Caco-2 (cell line): ENCODE measurements around the gene TOMM20. TPM values are rescaled to one million over a fixed set of nuclear protein-coding genes. Genes with fewer than 3 reads are reported as not detected.

ENCODE experiments used
- BruUV-seq: library from RNA; stranded (reverse); fragments of 400-500 nt; replicated peaks from 2 replicates; lab custom pipeline; 2021; lab: Mats Ljungman, UMichigan
- CTCF ChIA-PET: fragments of 300-600 bp; sonication (Branson Sonifier 250); formaldehyde crosslinking; loops from one replicate; lab custom pipeline; 2022; ENCODE audit warnings: antibody characterized with exemption; lab: Charles Lee
- POLR2A ChIA-PET: fragments of 300-600 bp; sonication (Branson Sonifier 250); formaldehyde crosslinking; loops from one replicate; lab custom pipeline; 2022; ENCODE audit warnings: antibody characterized with exemption; lab: Charles Lee
- DNase-seq, 2 experiments: peaks; one replicate each; pipeline versions ENCODE4 v3.0.0 to v3.0.0-alpha.2; 2020 to 2022
- H3K27me3 ChIP-seq: replicated peaks from 2 replicates; pipeline ENCODE4 v1.6.0; 2011; ENCODE audit warnings: low read length; ENCODE audit not compliant: control insufficient read depth, insufficient read depth
- H3K36me3 ChIP-seq: 2 replicates; pipeline ENCODE4 v1.5.1; 2011; ENCODE audit warnings: low read length; ENCODE audit not compliant: control insufficient read depth, insufficient read depth
- H3K4me1 ChIP-seq: fragments of 250-450 bp; sonication (Bioruptor Pico); 2 replicates; pipeline ENCODE4 v1.5.1; 2020; ENCODE audit warnings: mild to moderate bottlenecking
- H3K4me3 ChIP-seq: 2 replicates; pipeline ENCODE4 v1.5.1; 2011; ENCODE audit warnings: low read depth, mild to moderate bottlenecking, control low read depth, low read length
- H3K9me3 ChIP-seq: fragments of 250-450 bp; sonication (Bioruptor Pico); 2 replicates; pipeline ENCODE4 v1.5.1; 2020; ENCODE audit warnings: mild to moderate bottlenecking, moderate library complexity
- H3K27ac Mint-ChIP-seq: one replicate; pipeline ENCODE4 v1.8.0; 2022; ENCODE audit warnings: mixed read lengths; ENCODE audit not compliant: unreplicated experiment
- H3K27me3 Mint-ChIP-seq: one replicate; pipeline ENCODE4 v1.8.0; 2022; ENCODE audit warnings: mixed read lengths; ENCODE audit not compliant: insufficient read depth, unreplicated experiment
- H3K36me3 Mint-ChIP-seq: one replicate; pipeline ENCODE4 v1.8.0; 2022; ENCODE audit warnings: mild to moderate bottlenecking, mixed read lengths; ENCODE audit not compliant: insufficient read depth, unreplicated experiment
- H3K4me1 Mint-ChIP-seq: one replicate; pipeline ENCODE4 v1.8.0; 2022; ENCODE audit warnings: low read depth, mixed read lengths; ENCODE audit not compliant: unreplicated experiment
- H3K4me3 Mint-ChIP-seq: one replicate; pipeline ENCODE4 v1.8.0; 2022; ENCODE audit warnings: mild to moderate bottlenecking, moderate library complexity, mixed read lengths; ENCODE audit not compliant: unreplicated experiment
- H3K9me3 Mint-ChIP-seq: one replicate; pipeline ENCODE4 v1.8.0; 2022; ENCODE audit warnings: mixed read lengths; ENCODE audit not compliant: unreplicated experiment
- intact Hi-C: fragments of 100-400 bp; cut with micrococcal nuclease; formaldehyde crosslinking; loops from one replicate; pipeline ENCODE4 v1.10.0; 2022; ENCODE audit not compliant: unreplicated experiment
- total RNA-seq: library from RNA; stranded (reverse); gene quantifications from 2 replicates; pipeline ENCODE4 v1.2.3, GENCODE V29; 2022
- TF ChIP-seq, protein P1 (sequence below), 2 experiments: fragments of 200-600 bp in 1 of 2; IDR thresholded peaks; 1 replicate in 1 of 2; 2 replicates in 1 of 2; pipeline versions ENCODE4 v1.5.1 to v1.8.0; 2011 to 2022; ENCODE audit warnings: antibody characterized with exemption in 1 of 2, control low read depth in 1 of 2, inconsistent platforms in 1 of 2, low read depth in 1 of 2, low read length in 1 of 2, mild to moderate bottlenecking in 1 of 2, moderate library complexity in 1 of 2; ENCODE audit not compliant: insufficient read depth in 1 of 2, severe bottlenecking in 1 of 2, unreplicated experiment in 1 of 2

The TOMM20 gene
- total RNA-seq, 1 experiment from 2014 or later: 137 TPM

DNA sequence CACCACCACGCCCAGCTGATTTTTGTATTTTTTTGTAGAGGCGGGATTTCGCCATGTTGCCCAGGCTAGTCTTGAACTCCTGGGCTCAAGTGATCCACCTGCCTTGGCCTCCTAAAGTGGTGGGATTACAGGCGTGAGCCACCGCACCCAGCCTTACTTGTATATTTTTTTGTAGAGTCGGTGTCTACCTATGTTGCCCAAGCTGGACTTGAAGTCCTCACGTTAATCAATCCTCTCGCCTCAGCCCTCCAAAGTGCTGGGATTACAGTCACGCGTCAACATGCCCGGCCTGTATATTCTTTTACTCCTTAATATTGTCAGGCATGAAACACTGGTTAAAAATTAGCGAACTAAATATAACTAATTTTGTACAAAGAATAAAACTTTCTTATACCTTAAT is 5.5 kb upstream of the TOMM20 start:
- intact Hi-C loops: no loop called here
- BruUV-seq: no TSS peak
- Mint-ChIP-seq H3K27ac (no peak overlapping the region), H3K4me3 (no peak overlapping the region), H3K27me3 (no peaks in the 10 kb centered on the region), H3K4me1 (peaks cover 15% of the 10 kb centered on the region), H3K36me3 (peaks cover 85% of the 10 kb centered on the region), H3K9me3 (no peaks in the 10 kb centered on the region)
- ChIA-PET CTCF (interaction anchor here (0.7 kb wide), 1 partner anchor 635 kb away, joined by 3 read pairs; no protein-coding TSS in a partner anchor), POLR2A (no interaction called here)
- no peaks in the 10 kb centered on the region for H3K27me3 ChIP-seq
- peaks cover 18% of the 10 kb centered on the region for H3K4me1 ChIP-seq
- H3K36me3 ChIP-seq: peaks cover 2% of the 10 kb centered on the region
- DNase-seq: no peak
- TF ChIP-seq, protein P1, sequence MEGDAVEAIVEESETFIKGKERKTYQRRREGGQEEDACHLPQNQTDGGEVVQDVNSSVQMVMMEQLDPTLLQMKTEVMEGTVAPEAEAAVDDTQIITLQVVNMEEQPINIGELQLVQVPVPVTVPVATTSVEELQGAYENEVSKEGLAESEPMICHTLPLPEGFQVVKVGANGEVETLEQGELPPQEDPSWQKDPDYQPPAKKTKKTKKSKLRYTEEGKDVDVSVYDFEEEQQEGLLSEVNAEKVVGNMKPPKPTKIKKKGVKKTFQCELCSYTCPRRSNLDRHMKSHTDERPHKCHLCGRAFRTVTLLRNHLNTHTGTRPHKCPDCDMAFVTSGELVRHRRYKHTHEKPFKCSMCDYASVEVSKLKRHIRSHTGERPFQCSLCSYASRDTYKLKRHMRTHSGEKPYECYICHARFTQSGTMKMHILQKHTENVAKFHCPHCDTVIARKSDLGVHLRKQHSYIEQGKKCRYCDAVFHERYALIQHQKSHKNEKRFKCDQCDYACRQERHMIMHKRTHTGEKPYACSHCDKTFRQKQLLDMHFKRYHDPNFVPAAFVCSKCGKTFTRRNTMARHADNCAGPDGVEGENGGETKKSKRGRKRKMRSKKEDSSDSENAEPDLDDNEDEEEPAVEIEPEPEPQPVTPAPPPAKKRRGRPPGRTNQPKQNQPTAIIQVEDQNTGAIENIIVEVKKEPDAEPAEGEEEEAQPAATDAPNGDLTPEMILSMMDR (IDR thresholded peaks at IDR 0.05; ENCODE audit: insufficient read depth in 1 of 2, low read depth in 1 of 2, low read length in 1 of 2, severe bottlenecking in 1 of 2, unreplicated experiment in 1 of 2): no peak
- no peak overlapping the region for H3K4me3 ChIP-seq
- H3K9me3 ChIP-seq: no peaks in the 10 kb centered on the region

DNA sequence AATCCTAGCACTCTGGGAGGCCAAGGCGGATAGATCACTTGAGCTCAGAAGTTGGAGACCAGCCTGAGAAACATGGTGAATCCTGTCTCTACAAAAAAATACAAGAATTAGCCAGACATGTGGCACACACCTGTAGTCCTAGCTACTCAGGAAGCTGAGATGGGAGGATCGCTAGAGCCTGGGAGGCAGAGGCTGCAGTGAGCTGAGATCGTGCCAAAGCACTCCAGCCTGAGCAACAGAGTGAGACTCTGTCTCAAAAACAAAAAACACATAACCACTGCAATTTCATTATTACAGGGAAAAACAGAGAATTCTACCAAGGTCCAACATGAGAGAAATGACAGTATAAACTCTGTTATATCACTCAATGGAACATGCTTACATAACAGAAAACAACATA is 4.4 kb upstream of the TOMM20 start:
- ChIA-PET POLR2A (no interaction called here), CTCF (no interaction called here)
- no peak overlapping the region for H3K27ac Mint-ChIP-seq
- intact Hi-C loops: no loop called here
- Histone ChIP-seq H3K4me1 (peaks cover 21% of the 10 kb centered on the region), H3K9me3 (no peaks in the 10 kb centered on the region), H3K4me3 (no peak overlapping the region), H3K36me3 (peaks cover 2% of the 10 kb centered on the region), H3K27me3 (no peaks in the 10 kb centered on the region)
- H3K4me1 Mint-ChIP-seq: peaks cover 15% of the 10 kb centered on the region
- TF ChIP-seq, protein P1 (IDR thresholded peaks at IDR 0.05; ENCODE audit: insufficient read depth in 1 of 2, low read depth in 1 of 2, low read length in 1 of 2, severe bottlenecking in 1 of 2, unreplicated experiment in 1 of 2): no peak
- no peak for DNase-seq
- H3K9me3 Mint-ChIP-seq: no peaks in the 10 kb centered on the region
- no peaks in the 10 kb centered on the region for H3K27me3 Mint-ChIP-seq
- no TSS peak for BruUV-seq
- peaks cover 86% of the 10 kb centered on the region for H3K36me3 Mint-ChIP-seq
- H3K4me3 Mint-ChIP-seq: no peak overlapping the region

DNA sequence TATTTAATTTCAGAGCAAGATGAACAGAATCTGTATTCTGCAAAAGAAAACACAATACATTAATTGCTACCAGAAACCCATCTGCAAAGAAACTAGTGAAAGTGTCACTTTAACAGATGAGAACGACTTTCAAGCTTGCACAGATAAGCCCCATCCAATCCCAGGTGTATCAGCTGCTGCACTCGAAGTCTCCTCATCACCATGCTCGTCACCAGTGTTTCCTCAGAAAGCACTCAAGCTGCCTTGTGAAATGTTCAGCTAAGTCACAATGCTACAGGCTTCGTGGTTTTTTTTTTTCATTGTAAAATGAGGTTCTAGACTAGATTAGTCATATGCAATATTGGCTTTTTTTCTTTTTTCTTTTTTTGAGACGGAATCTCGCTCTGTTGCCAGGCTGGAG is 3.3 kb upstream of the TOMM20 start:
- no peaks in the 10 kb centered on the region for H3K9me3 Mint-ChIP-seq
- intact Hi-C loops: no loop called here
- H3K4me1 Mint-ChIP-seq: peaks cover 15% of the 10 kb centered on the region
- POLR2A ChIA-PET: no interaction called here
- TF ChIP-seq, protein P1 (IDR thresholded peaks at IDR 0.05; ENCODE audit: insufficient read depth in 1 of 2, low read depth in 1 of 2, low read length in 1 of 2, severe bottlenecking in 1 of 2, unreplicated experiment in 1 of 2): no peak
- no peak overlapping the region for H3K4me3 Mint-ChIP-seq
- H3K27me3 Mint-ChIP-seq: no peaks in the 10 kb centered on the region
- H3K9me3 ChIP-seq: no peaks in the 10 kb centered on the region
- H3K27me3 ChIP-seq: no peaks in the 10 kb centered on the region
- no peak for DNase-seq
- CTCF ChIA-PET: no interaction called here
- H3K36me3 ChIP-seq: peaks cover 2% of the 10 kb centered on the region; the same call in 1 of the 2 replicates
- no peak overlapping the region for H3K4me3 ChIP-seq
- H3K4me1 ChIP-seq: peaks cover 21% of the 10 kb centered on the region
- BruUV-seq: no TSS peak
- no peak overlapping the region for H3K27ac Mint-ChIP-seq
- peaks cover 86% of the 10 kb centered on the region for H3K36me3 Mint-ChIP-seq
